Upper lobe of left lung (tissue), 6 donors: ENCODE data around the gene ATP11A. TPM values are rescaled to one million over a fixed set of nuclear protein-coding genes. Genes with fewer than 3 reads are reported as not detected.

ENCODE experiments used
- ATAC-seq, 2 donors: fragments of 200-7000 bp; cut with Tn5 transposase; one replicate each; pipeline ENCODE4 v1.9.1; 2022; ENCODE audit warnings: mild to moderate bottlenecking in 2 of 2, moderate library complexity in 2 of 2; ENCODE audit not compliant: low FRiP score in 2 of 2
- DNase-seq, 2 donors: peaks; one replicate each; pipeline ENCODE4 v3.0.0-alpha.2; 2019 to 2020
- H3K27ac ChIP-seq, 4 donors: fragments of 200-600 bp; sonication (generic); one replicate each; pipeline ENCODE4 v1.5.1; 2016 to 2019
- H3K27me3 ChIP-seq, 4 donors: fragments of 200-600 bp; sonication (generic); one replicate each; pipeline ENCODE4 v1.5.1; 2017 to 2019
- H3K36me3 ChIP-seq, 4 donors: fragments of 200-600 bp; sonication (generic); one replicate each; pipeline ENCODE4 v1.5.1; 2016 to 2019
- H3K4me1 ChIP-seq, 4 donors: fragments of 200-600 bp; sonication (generic); one replicate each; pipeline ENCODE4 v1.5.1; 2018 to 2019
- H3K4me3 ChIP-seq, 4 donors: fragments of 200-600 bp; sonication (generic); one replicate each; pipeline ENCODE4 v1.5.1; 2017 to 2019; ENCODE audit warnings: mild to moderate bottlenecking in 2 of 4, moderate library complexity in 1 of 4
- H3K9me3 ChIP-seq, 4 donors: fragments of 200-600 bp; sonication (generic); one replicate each; pipeline ENCODE4 v1.5.1; 2018 to 2019
- EP300 ChIP-seq, 4 donors: sonication (generic); formaldehyde crosslinking; IDR thresholded peaks; one replicate each; pipeline ENCODE4 v1.5.1; 2017; ENCODE audit warnings: antibody characterized with exemption in 4 of 4, control low read depth in 2 of 4
- POLR2A ChIP-seq, 4 donors: fragments of 450-650 bp; IDR thresholded peaks; one replicate each; pipeline ENCODE4 v1.5.1; 2016 to 2017; ENCODE audit warnings: antibody characterized with exemption in 4 of 4, mild to moderate bottlenecking in 2 of 4
- POLR2AphosphoS5 ChIP-seq, 2 donors: sonication (generic); formaldehyde crosslinking; IDR thresholded peaks; one replicate each; pipeline ENCODE4 v1.5.1; 2017; ENCODE audit warnings: antibody characterized with exemption in 2 of 2
- WGBS, 2 donors: methylation state at CpG; one replicate each; pipeline ENCODE4 v1.1.5; 2017 to 2018; 5-methylcytosine and 5-hydroxymethylcytosine counted together
- total RNA-seq, 6 donors: library from RNA; depleted of rRNA in 4 of 6; stranded (reverse); fragments of >200 nt in 4 of 6; gene quantifications; one replicate each; pipeline versions ENCODE4 v1.1.0 to v1.2.1, GENCODE V29; 2016 to 2021
- TF ChIP-seq, protein P1 (sequence below), 6 experiments: fragments of 450-650 bp in 4 of 6; fragments of 200-600 bp in 2 of 6; sonication (generic) in 2 of 6; IDR thresholded peaks; one replicate each; pipeline ENCODE4 v1.5.1; 2016 to 2019; ENCODE audit warnings: antibody characterized with exemption in 6 of 6
- donor health status: DM: no; HTN: no; CAD: no; lungs with moderate emphysema.
- donor health status: DM: no; HTN: yes; CAD: no; lungs with severe emphysema.

ATP11A gene
- total RNA-seq, 6 donors from 2014 or later, result 159 to 285 (median 260) TPM

- H3K9me3 ChIP-seq, result no peaks in the 10 kb centered on the region
- ATAC-seq (no peak), DNase-seq (peak in 1 of 2 donors; percentile 80)
- TF ChIP-seq POLR2A (IDR thresholded peaks at IDR 0.05), result no peak
- no peak for TF ChIP-seq EP300 (IDR thresholded peaks at IDR 0.05)
- no peak for TF ChIP-seq POLR2AphosphoS5 (IDR thresholded peaks at IDR 0.05)
- TF ChIP-seq, protein P1, sequence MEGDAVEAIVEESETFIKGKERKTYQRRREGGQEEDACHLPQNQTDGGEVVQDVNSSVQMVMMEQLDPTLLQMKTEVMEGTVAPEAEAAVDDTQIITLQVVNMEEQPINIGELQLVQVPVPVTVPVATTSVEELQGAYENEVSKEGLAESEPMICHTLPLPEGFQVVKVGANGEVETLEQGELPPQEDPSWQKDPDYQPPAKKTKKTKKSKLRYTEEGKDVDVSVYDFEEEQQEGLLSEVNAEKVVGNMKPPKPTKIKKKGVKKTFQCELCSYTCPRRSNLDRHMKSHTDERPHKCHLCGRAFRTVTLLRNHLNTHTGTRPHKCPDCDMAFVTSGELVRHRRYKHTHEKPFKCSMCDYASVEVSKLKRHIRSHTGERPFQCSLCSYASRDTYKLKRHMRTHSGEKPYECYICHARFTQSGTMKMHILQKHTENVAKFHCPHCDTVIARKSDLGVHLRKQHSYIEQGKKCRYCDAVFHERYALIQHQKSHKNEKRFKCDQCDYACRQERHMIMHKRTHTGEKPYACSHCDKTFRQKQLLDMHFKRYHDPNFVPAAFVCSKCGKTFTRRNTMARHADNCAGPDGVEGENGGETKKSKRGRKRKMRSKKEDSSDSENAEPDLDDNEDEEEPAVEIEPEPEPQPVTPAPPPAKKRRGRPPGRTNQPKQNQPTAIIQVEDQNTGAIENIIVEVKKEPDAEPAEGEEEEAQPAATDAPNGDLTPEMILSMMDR (IDR thresholded peaks at IDR 0.05), result no peak
- H3K27ac ChIP-seq, result no peak overlapping the region
- H3K36me3 ChIP-seq, result peaks cover 0 to 9% (median 0%) of the 10 kb centered on the region in 4 donors
- no peak overlapping the region for H3K4me3 ChIP-seq
- peaks cover 0 to 11% (median 4%) of the 10 kb centered on the region in 4 donors for H3K27me3 ChIP-seq
- 83 to 87% methylated on average over 17 to 42 of the region's 42 CpGs for WGBS, 2 donors
- H3K4me1 ChIP-seq, result peaks cover 19 to 31% (median 27%) of the 10 kb centered on the region in 4 donors
These were observed 199.8 kb downstream of the ATP11A start for GRCh38 chr13:112889351-112890290.

DNA sequence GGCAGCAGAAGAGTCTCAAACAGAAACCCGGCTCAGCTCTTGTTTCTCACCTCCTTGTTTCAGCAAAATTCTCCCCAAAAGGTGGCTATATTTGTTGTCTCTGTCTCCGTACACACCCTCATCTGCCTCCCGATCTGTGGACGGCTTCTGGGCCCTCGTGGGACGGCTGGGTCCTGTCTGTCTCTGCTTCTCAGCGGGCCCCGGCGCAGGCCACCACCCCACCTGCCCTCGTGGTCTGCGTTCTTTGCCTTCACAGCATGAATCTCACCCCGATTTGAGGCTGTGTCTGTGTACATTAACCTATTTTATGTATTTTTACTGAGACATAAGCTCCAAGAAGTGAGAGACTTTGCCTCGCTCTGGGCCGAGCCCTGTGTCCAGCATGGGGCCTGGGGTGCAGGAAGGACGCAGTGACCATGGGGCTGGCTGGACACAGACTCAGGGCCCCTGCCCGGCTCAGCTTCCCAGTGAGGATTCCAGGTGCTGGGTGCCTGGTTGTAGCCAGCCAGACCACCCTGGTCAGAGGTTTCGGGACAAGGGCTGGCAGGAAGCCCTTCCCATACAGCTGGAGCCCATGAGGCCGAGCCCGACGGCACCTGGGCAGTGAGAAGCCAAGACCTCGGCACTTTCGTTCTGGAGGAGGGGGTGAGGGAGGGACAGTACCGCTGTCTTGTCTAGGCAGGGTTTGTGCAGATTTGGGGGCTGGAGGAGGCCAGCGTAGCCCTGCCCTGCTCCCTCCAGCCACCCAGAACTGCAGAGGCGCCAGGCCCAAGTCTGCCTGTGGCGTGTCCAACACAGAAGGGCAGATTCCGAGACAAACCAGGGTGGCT, 200.7 kb downstream of the ATP11A start:
- TF ChIP-seq POLR2AphosphoS5 (IDR thresholded peaks at IDR 0.05) (no peak), EP300 (IDR thresholded peaks at IDR 0.05) (no peak), POLR2A (IDR thresholded peaks at IDR 0.05) (no peak)
- TF ChIP-seq, protein P1 (IDR thresholded peaks at IDR 0.05), result no peak
- ATAC-seq, result no peak
- Histone ChIP-seq H3K9me3 (no peaks in the 10 kb centered on the region), H3K27me3 (peaks cover 0 to 19% (median 11%) of the 10 kb centered on the region in 4 donors), H3K4me3 (no peak overlapping the region), H3K4me1 (peaks cover 26 to 39% (median 36%) of the 10 kb centered on the region in 4 donors), H3K36me3 (no peaks in the 10 kb centered on the region), H3K27ac (no peak overlapping the region)
- DNase-seq, result peak in 1 of 2 donors; percentile 71
- 91 to 94% methylated on average over 24 to 27 of the region's 27 CpGs for WGBS, 2 donors

- WGBS, 2 donors, result 88% methylated on average over 14 to 26 of the region's 40 CpGs
- H3K27ac ChIP-seq, result no peak overlapping the region
- peaks cover 20 to 33% (median 29%) of the 10 kb centered on the region in 4 donors for H3K4me1 ChIP-seq
- DNase-seq (peak; percentile 40 to 76), ATAC-seq (no peak)
- no peak for TF ChIP-seq POLR2A (IDR thresholded peaks at IDR 0.05)
- TF ChIP-seq POLR2AphosphoS5 (IDR thresholded peaks at IDR 0.05), result no peak
- TF ChIP-seq, protein P1 (IDR thresholded peaks at IDR 0.05), result no peak
- TF ChIP-seq EP300 (IDR thresholded peaks at IDR 0.05), result no peak
- H3K27me3 ChIP-seq, result peaks cover 0 to 22% (median 11%) of the 10 kb centered on the region in 4 donors
- no peaks in the 10 kb centered on the region for H3K9me3 ChIP-seq
- no peaks in the 10 kb centered on the region for H3K36me3 ChIP-seq
- H3K4me3 ChIP-seq, result no peak overlapping the region
These were observed 201.9 kb downstream of the ATP11A start for GRCh38 chr13:112891477-112892401.
